SK-N-SH treated with all-trans-retinoic acid at 6 μM for 48 hours (cell line): ENCODE measurements around the gene AMZ1.
A peak's percentile ranks its signal among the peaks of the same experiment; 100 is the strongest.

Experiments used
- ATAC-seq: fragments of 200-7000 bp; cut with Tn5 transposase; 3 replicates; pipeline ENCODE4 v1.9.1; 2020; ENCODE audit warnings: mild to moderate bottlenecking, moderate library complexity
- BACH2 ChIP-seq: fragments of 250-450 bp; sonication (Bioruptor Pico); IDR thresholded peaks from 2 replicates; pipeline ENCODE4 v1.9.0; 2021; ENCODE audit warnings: mild to moderate bottlenecking, borderline replicate concordance
- CSDC2 ChIP-seq: fragments of 250-450 bp; sonication (Bioruptor Pico); IDR thresholded peaks from 2 replicates; pipeline ENCODE4 v1.5.0; 2020; ENCODE audit warnings: mild to moderate bottlenecking, moderate library complexity
- ESRRG ChIP-seq: fragments of 250-450 bp; sonication (Bioruptor Pico); IDR thresholded peaks from 2 replicates; pipeline ENCODE4 v1.6.1; 2021; ENCODE audit warnings: mild to moderate bottlenecking
- GLIS3 ChIP-seq: fragments of 250-450 bp; sonication (Bioruptor Pico); IDR thresholded peaks from 2 replicates; pipeline ENCODE4 v1.5.0; 2020; ENCODE audit warnings: mild to moderate bottlenecking, moderate library complexity
- ISL1 ChIP-seq: fragments of 250-450 bp; sonication (Bioruptor Pico); IDR thresholded peaks from 2 replicates; pipeline ENCODE4 v2.1.2; 2022; ENCODE audit warnings: mild to moderate bottlenecking, moderate library complexity
- OSR1 ChIP-seq: fragments of 250-450 bp; sonication (Bioruptor Pico); IDR thresholded peaks from 2 replicates; pipeline ENCODE4 v1.8.0; 2022; ENCODE audit warnings: moderate library complexity, mild to moderate bottlenecking, inconsistent platforms
- PPARA ChIP-seq: fragments of 250-450 bp; sonication (Bioruptor Pico); IDR thresholded peaks from 2 replicates; pipeline ENCODE4 v1.5.0; 2020; ENCODE audit warnings: mild to moderate bottlenecking, borderline replicate concordance
- SNAI2 ChIP-seq: fragments of 250-450 bp; sonication (Bioruptor Pico); IDR thresholded peaks from 2 replicates; pipeline ENCODE4 v1.5.0; 2020; ENCODE audit warnings: mild to moderate bottlenecking, moderate library complexity
- TCF4 ChIP-seq: fragments of 250-450 bp; sonication (Bioruptor Pico); IDR thresholded peaks from 2 replicates; pipeline ENCODE4 v1.8.0; 2021; ENCODE audit warnings: mild to moderate bottlenecking, moderate library complexity, borderline replicate concordance
- TOX ChIP-seq: fragments of 250-450 bp; sonication (Bioruptor Pico); IDR thresholded peaks from 2 replicates; pipeline ENCODE4 v1.8.0; 2021; ENCODE audit warnings: mild to moderate bottlenecking, moderate library complexity, borderline replicate concordance
- ZC3H10 ChIP-seq: fragments of 250-450 bp; sonication (Bioruptor Pico); IDR thresholded peaks from 2 replicates; pipeline ENCODE4 v1.5.1; 2021; ENCODE audit warnings: mild to moderate bottlenecking, moderate library complexity
- ZFP3 ChIP-seq: fragments of 250-450 bp; sonication (Bioruptor Pico); IDR thresholded peaks from 2 replicates; pipeline ENCODE4 v1.5.0; 2020; ENCODE audit warnings: mild to moderate bottlenecking, moderate library complexity
- ZFP30 ChIP-seq: fragments of 450-650 bp; formaldehyde crosslinking; IDR thresholded peaks from 2 replicates; pipeline ENCODE4 v1.5.0; 2022; ENCODE audit warnings: mild to moderate bottlenecking, moderate library complexity
- ZNF565 ChIP-seq: fragments of 450-650 bp; formaldehyde crosslinking; conservative IDR thresholded peaks from 2 replicates; pipeline ENCODE4 v1.5.0; 2020; ENCODE audit warnings: low read depth, mild to moderate bottlenecking, moderate library complexity
- ZNF70 ChIP-seq: fragments of 450-650 bp; formaldehyde crosslinking; IDR thresholded peaks from 2 replicates; pipeline ENCODE4 v1.5.0; 2020; ENCODE audit warnings: mild to moderate bottlenecking, moderate library complexity
- ZNF8 ChIP-seq: fragments of 450-650 bp; formaldehyde crosslinking; IDR thresholded peaks from 2 replicates; pipeline ENCODE4 v1.5.0; 2020; ENCODE audit warnings: mild to moderate bottlenecking, moderate library complexity
- TF ChIP-seq, protein P1 (sequence below): fragments of 250-450 bp; sonication (Bioruptor Pico); IDR thresholded peaks from 2 replicates; pipeline ENCODE4 v1.8.0; 2020; ENCODE audit warnings: mild to moderate bottlenecking, moderate library complexity, borderline replicate concordance
- TF ChIP-seq, protein P2 (sequence below): fragments of 250-450 bp; sonication (Bioruptor Pico); IDR thresholded peaks from 2 replicates; pipeline ENCODE4 v1.5.1; 2021; ENCODE audit warnings: mild to moderate bottlenecking, moderate library complexity
- TF ChIP-seq, protein P3 (sequence below): fragments of 250-450 bp; sonication (Bioruptor Pico); IDR thresholded peaks from 2 replicates; pipeline ENCODE4 v1.5.1; 2020; ENCODE audit warnings: low read depth, mild to moderate bottlenecking, moderate library complexity

Gene AMZ1

DNA sequence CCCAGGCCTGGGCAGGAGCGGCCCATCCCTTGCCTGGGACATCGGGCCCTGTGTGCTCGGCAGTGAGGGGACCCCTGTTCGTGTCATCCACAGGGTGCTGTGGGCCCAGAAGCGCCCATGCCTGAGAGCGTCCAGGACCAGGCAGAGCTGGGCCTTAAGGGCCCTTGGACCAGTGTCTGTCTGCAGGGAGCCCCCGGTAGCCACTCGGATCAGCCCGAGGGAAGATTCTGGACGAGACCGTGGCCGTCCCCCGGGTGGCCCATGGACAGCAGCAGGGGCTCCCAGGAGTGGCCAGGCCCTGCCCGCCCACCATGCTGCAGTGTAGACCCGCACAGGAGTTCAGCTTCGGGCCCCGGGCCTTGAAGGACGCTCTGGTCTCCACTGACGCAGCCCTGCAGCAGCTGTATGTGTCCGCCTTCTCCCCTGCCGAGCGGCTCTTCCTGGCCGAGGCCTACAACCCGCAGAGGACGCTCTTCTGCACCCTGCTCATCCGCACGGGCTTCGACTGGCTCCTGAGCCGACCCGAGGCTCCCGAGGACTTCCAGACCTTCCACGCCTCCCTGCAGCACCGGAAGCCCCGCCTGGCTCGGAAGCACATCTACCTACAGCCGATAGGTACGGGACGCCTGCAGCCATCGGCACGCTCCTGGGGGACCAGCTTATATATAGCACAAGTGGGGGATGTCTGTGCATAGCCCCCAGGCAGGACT, 12.3 kb downstream of the AMZ1 start (continued):
- TF ChIP-seq, protein P1, sequence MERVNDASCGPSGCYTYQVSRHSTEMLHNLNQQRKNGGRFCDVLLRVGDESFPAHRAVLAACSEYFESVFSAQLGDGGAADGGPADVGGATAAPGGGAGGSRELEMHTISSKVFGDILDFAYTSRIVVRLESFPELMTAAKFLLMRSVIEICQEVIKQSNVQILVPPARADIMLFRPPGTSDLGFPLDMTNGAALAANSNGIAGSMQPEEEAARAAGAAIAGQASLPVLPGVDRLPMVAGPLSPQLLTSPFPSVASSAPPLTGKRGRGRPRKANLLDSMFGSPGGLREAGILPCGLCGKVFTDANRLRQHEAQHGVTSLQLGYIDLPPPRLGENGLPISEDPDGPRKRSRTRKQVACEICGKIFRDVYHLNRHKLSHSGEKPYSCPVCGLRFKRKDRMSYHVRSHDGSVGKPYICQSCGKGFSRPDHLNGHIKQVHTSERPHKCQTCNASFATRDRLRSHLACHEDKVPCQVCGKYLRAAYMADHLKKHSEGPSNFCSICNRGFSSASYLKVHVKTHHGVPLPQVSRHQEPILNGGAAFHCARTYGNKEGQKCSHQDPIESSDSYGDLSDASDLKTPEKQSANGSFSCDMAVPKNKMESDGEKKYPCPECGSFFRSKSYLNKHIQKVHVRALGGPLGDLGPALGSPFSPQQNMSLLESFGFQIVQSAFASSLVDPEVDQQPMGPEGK: no peak
- TF ChIP-seq ZNF8 (CRISPR knock-in tag): no peak

DNA sequence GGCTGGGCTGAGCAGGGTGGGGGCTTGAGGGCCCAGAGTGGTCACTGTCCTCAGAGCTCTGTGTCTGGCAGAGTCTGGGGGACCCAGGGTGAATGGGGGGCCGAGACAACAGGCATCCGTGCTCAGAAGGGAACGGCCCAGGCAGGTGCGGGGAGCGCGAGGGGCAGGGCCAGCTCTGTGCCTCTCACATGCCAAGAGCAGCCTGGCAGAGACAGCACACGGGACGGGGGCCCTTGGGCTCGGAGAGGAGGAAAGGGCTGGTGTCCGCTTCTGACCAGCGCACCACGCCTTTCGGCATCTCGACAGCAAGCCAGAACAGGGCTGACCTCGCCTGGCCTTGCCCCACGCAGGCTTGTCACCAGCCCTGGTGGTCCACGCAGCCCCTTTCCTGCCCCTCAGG, 13.4 kb downstream of the AMZ1 start:
- no peak for ATAC-seq

DNA sequence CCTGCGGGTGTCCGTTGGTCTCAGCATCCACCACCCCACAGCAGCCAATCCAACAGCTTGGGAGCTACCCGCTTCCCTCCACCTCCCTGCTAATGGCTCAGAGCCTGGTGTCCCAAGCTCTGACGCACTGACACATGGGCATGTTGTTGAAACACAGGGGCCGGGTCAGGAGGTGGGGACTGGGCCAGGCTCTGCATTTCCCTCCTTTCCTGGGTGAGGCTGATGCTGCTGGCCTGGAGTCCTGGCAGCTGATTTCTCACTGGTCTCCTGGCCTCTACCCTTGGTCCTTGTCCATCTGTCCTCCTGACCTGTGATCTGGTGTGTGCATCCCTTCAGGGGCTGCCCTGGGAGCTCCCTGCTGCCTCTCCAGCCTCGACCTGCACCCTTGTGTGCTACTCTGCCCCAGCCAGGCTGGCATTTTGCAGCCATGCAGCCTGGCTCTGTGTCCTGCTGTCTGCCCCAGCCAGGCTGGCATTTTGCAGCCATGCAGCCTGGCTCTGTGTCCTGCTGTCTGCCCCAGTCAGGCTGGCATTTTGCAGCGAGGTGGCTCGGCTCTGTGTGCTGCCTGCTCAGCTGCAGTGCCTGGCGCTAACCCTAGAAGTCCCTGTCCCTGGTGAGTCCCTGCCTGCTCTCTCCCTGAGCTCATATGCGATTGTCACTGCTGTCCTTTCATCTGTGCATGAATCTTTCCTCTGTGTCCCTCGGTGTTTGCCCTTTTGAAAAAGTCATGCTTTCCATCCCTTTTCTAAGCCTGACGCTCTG, 14.0 kb downstream of the AMZ1 start:
- no peak for TF ChIP-seq CSDC2
- TF ChIP-seq TOX (CRISPR knock-in tag): no peak
- TF ChIP-seq SNAI2: no peak
- no peak for TF ChIP-seq TCF4 (CRISPR knock-in tag)
- TF ChIP-seq ZNF8 (CRISPR knock-in tag): no peak
- TF ChIP-seq ESRRG (CRISPR knock-in tag): no peak
- no peak for TF ChIP-seq ZFP3 (CRISPR knock-in tag)
- TF ChIP-seq ZFP30 (CRISPR knock-in tag): no peak
- TF ChIP-seq ZNF565 (CRISPR knock-in tag): no peak
- TF ChIP-seq, protein P2, sequence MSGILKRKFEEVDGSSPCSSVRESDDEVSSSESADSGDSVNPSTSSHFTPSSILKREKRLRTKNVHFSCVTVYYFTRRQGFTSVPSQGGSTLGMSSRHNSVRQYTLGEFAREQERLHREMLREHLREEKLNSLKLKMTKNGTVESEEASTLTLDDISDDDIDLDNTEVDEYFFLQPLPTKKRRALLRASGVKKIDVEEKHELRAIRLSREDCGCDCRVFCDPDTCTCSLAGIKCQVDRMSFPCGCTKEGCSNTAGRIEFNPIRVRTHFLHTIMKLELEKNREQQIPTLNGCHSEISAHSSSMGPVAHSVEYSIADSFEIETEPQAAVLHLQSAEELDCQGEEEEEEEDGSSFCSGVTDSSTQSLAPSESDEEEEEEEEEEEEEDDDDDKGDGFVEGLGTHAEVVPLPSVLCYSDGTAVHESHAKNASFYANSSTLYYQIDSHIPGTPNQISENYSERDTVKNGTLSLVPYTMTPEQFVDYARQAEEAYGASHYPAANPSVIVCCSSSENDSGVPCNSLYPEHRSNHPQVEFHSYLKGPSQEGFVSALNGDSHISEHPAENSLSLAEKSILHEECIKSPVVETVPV (CRISPR knock-in tag): no peak
- TF ChIP-seq BACH2: no peak
- TF ChIP-seq ZNF70 (CRISPR knock-in tag): no peak
- peak; percentile 15 for ATAC-seq

More for the DNA sequence above, 13.4 kb downstream of the AMZ1 start:
- TF ChIP-seq ZC3H10 (CRISPR knock-in tag) (no peak), CSDC2 (no peak), ZFP3 (CRISPR knock-in tag) (no peak), ISL1 (CRISPR knock-in tag) (no peak), OSR1 (CRISPR knock-in tag) (no peak)
- TF ChIP-seq, protein P3, sequence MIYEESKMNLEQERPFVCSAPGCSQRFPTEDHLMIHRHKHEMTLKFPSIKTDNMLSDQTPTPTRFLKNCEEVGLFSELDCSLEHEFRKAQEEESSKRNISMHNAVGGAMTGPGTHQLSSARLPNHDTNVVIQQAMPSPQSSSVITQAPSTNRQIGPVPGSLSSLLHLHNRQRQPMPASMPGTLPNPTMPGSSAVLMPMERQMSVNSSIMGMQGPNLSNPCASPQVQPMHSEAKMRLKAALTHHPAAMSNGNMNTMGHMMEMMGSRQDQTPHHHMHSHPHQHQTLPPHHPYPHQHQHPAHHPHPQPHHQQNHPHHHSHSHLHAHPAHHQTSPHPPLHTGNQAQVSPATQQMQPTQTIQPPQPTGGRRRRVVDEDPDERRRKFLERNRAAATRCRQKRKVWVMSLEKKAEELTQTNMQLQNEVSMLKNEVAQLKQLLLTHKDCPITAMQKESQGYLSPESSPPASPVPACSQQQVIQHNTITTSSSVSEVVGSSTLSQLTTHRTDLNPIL (CRISPR knock-in tag): no peak

DNA sequence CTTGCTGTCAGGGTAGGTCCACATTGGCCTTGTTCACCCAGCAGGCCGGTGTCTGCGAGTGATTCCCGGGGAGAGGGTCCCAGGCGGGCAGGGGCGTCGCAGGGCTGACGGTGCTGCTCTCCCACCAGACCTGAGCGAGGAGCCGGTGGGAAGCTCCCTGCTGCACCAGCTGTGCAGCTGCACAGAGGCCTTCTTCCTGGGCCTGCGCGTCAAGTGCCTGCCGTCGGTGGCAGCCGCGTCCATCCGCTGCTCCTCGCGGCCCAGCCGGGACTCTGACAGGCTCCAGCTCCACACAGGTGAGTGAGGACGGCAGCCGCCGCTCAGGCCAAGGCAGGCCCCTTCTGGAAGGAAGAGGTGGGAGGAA, 14.6 kb downstream of the AMZ1 start:
- no peak for ATAC-seq
- no peak for TF ChIP-seq OSR1 (CRISPR knock-in tag)

DNA sequence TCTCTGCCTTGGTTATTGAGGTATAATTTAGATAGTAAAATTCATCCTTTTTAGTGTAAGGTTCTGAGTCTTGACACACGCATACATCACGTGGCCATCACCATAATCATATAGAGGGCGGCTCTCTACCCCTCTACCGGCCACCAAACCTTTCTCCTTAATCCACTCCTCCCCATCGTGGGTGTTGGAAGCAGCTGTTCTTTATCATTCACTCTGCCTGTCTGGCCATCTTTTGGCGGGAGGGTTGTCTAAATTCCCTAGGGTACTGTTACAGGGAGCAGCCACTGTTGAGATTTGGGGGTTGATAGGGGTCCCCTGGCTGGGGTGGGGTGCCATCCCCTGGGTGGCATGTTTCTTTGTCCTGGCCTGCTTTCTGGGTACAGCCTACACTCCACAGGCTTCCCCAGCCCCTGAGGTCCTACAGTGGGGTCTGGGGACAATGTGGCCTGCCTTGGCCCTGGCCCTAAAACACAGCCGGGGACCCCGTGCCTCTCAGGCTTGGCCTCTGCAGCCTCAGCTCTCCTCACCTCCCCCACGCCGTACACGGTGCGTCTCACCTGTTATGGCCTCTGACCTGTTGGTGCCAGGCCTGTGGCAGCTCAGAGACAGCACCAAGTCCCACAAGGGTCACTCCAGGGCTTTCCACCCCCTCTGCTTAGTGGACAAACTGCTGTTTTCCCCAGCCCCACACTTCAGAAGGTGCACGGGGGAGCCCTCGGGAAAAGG, 17.5 kb downstream of the AMZ1 start:
- ATAC-seq: no peak
- TF ChIP-seq, protein P1: no peak
- TF ChIP-seq, all 23 proteins: peak for 0

DNA sequence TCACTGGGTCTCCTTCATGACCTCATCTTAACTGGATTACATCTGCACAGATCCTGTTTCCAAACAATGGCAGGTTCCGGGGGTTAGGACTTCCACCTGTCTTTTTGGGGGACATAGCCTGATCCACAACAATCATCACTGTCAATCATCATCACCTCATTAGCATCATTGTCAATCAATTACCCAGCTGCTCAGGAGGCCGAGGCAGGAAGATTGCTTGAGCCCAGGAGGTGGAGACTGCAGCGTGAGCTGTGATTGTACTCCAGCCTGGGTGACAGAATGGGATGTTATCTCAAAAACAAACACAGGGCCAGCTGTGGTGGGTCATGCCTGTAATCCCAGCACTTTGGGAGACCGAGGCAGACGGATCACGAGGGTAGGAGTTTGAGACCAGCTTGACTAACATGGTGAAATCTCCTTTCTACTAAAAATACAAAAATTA, 18.7 kb downstream of the AMZ1 start:
- ATAC-seq: no peak
- TF ChIP-seq, protein P3 (CRISPR knock-in tag): no peak
- TF ChIP-seq GLIS3 (CRISPR knock-in tag): no peak
- no peak for TF ChIP-seq PPARA
- TF ChIP-seq, protein P2 (CRISPR knock-in tag): no peak
